Stimulated activated CD4-positive, alpha-beta T cell treated with anti-CD3 and anti-CD28 coated beads, Interleukin-2, amount 100 ng/mL, for 48 hours (primary cell): ENCODE results near the gene TMEM61.
"Not testable (repeated sequence)": the region's sequence is repeated elsewhere in the genome, so short reads cannot be mapped to it uniquely, and the experiment has no call there.

Source experiments
- DNase-seq, 2 donors: peaks; one replicate each; pipeline ENCODE4 v3.0.0-alpha.2; 2020

The TMEM61 gene

GRCh38 chr1:54962612-54963395 is 17.6 kb upstream of the TMEM61 start:
- DNase-seq: no peak

DNA sequence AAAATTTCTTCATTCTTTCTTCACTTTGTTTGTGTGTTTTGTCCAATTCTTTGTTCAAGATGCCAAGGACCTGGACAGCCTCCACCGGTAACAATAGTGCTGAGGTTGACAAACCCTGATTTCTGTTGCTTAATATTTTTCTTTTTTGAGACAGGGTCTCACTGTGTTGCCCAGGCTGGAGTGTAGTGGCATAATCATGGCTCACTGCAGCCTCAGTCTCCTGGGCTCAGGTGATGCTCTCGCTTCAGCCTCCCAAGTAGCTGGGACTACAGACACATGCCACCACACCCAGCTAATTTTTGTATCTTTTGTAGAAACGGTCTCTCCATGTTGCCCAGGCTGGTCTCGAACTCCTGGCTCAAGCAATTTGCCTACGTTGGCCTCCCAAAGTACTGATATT is 16.6 kb upstream of the TMEM61 start:
- DNase-seq: not testable (repeated sequence)

GRCh38 chr1:54965624-54966340 is 14.6 kb upstream of the TMEM61 start:
- DNase-seq: no peak

DNA sequence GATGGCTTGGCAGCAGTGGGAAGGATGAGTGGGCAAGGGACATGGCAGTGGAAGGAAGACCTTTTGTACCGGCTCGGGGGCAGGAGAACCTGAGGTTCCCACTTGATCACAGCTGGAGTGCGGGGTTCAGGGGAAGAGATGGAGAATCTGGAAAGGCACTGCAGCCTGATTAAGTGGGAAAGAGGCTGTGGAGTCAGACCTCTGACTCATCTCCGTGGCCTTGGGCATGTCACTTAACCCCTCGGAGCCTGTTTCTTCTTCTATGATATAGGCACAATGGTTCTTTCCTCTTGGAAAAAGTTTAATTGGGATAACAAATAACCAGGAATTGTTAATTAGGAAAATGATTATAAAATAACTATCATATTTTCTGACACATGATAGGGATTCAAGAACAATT is 13.1 kb upstream of the TMEM61 start:
- no peak for DNase-seq

DNA sequence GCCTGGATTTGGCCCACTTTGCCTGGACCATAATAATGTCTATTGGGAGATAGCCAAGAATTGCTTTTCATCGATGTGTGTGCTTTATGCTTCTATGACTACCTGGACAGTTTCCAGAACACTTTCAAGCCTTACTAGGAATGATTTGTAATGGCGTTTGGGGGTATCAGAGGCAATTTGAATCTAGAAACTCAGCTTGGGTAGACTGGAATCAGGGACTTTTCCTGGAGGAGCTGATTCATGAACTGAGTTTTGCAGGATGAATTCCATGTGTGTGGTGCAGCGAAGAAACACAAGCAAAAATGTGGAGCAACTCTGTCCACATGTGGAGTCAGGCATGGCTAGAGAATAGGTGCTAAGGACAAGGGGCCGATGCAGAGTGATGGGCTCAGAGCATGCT is 11.9 kb upstream of the TMEM61 start:
- no peak for DNase-seq

- DNase-seq: no peak
These were observed 10.5 kb upstream of the TMEM61 start for GRCh38 chr1:54969879-54970278.

DNA sequence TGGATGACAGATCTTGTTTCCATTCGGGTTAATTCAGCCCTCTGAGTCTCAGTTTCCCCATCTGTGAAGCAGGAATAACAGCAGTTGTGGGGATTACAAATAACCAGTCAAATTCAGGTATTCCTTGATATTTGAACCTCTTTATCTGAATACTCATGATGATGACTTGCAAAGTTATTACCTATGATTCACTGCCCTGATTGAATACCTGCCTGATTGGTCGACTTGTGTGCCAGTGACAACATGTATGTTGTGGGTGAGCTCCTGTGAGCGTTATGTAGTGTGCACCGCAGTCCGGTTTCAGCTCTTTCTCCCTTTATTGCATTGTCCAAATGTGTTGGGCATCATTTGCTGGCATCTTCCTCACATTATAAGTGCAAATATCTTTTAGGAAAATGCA is 9.5 kb upstream of the TMEM61 start:
- DNase-seq: no peak

DNA sequence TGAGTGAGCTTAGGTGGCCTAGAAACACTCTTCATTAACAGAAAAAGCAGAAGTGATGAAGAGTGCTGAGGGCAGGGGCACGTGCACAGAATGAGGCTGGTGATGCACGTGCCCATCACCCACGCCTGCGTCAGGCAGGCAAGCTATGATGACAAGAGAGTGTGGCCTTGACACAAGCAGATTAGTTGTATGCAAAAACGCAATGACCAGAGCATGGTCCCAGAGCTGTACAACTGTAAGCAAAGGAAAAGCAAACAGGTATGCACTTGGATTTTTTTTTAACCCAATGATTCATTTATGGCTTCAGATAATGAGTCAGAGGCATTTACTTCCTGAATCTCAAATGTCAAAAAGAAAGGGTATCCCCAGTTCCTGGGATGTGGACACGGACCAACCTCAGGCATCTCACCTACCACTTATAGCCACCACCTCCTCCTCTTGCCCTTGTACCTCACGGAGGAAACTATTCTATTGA is 9.1 kb upstream of the TMEM61 start:
- no peak for DNase-seq

DNA sequence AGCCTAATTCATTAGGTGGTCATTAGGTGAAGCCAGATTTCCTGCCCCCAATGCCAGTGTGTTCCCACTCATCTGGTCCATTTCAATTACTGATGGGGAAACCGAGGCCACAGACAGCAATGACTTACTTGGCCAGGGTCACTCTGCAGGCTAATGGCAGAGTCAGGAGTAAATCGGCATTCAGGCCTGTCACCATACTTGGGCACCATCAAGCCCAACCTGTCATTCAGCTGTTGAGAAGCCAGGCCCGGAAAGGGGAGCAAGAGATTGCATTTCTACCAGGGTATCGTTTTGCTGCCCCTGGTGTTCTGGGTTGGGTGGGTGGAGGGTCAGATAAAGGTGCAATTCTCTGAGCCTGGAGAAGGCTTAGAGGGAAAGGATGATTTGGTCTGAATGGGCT is 8.0 kb upstream of the TMEM61 start:
- no peak for DNase-seq

DNA sequence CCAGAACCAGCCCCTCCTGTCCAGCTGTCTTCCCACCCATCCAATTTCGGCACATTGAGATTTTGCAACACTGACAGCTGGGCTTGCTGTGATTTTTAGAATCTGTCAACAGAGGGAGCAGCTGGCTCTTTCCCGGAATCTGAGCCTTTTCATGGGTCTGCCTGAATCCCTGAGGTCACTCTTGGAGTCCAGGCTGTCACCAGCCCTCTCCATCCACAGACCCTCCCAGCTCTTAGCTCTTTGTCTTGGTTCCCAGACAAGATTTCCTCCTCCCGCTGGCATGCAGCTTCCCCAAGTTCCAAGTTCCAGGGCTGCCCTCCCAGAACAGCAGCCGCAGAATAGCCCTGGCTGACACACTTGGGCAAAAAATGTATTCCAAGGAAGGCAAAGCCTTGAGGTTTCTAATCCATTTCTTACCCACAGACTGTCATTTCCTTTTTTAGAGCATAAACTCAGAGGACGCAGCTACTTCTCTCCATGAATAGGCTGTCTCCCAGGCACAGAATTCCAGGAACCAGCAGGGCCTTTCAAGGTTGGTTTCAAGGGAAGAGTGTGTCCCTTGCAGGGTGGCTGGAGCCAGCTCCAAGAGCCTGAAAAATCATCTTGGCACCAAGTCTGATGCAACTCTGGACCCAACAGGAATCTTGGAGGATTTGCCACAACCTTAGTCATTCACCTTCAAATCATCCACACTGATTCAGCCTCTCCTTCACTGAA is 7.1 kb upstream of the TMEM61 start:
- DNase-seq: no peak

DNA sequence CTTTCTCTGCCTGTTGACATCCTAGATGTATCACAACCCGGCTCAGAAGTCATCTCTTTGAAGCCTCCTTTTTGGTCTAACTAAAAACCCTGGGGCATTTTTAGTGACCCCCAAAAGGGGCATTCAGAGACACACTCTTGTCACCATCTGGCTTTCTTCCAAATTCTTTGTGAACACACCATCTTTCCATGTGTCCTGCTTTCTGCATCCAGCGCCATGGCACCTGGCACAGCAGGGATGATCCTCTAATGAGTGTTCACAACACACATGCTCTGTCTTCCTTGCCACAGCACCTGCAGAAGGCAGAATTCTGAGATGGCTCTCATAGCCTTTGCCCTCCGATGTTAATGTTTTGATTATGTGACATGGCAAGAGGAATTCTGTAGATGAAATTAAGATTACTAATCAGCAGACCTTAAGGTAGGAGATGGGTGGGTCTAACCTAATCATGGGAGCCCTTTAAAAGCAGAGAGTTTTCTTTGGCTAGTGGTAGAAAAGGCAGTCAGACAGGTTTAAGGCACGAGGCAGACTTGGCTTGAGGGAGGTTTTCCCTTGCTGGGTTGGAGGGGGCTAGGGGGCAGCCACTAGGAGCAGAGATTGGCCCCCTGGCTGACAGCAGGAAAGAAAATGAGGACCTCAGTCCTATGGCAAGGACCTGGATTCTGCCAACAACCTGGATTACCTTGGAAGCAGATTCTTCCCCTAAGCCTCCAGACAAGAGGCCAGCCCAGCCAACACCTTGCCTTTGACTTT is 4.9 kb upstream of the TMEM61 start:
- DNase-seq: no peak

- no peak for DNase-seq
These were observed 3.7 kb upstream of the TMEM61 start for GRCh38 chr1:54976747-54977146.

DNA sequence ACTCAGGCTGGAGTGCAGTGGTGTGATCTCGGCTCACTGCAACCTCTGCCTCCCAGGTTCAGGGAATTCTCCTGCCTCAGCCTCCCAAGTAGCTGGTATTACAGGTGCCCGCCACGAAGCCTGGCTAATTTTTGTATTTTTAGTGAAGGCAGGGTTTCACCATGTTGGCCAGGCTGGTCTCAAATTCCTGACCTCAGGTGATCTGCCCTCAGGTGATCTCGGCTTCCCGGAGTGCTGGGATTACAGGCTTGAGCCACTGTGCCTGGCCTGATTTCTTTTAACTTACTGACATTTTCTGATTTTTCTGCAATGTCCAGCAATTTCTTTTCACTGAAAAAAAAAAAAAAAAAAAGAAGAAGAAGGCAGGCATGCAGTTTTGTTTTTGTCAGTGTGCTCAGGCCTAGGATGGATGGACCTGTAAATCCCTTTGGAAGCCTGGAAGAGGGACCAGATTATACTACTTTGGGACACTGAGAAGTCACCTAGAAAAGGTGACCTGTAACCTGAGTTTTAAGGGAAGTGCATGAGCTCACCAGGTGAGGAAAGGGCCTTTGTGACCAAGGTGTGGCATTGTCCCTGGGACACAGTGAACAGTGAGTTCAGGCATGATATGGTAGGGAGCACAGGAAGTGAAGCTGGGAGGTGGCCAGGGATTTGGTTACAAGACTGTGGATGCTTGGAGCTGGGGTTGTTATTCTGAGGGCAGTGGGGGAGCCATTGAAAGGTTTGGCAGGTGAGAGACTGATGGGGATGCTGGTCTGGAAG is 2.7 kb upstream of the TMEM61 start:
- DNase-seq: no peak

- DNase-seq: no peak
These were observed 1.7 kb upstream of the TMEM61 start for GRCh38 chr1:54978528-54979326.

DNA sequence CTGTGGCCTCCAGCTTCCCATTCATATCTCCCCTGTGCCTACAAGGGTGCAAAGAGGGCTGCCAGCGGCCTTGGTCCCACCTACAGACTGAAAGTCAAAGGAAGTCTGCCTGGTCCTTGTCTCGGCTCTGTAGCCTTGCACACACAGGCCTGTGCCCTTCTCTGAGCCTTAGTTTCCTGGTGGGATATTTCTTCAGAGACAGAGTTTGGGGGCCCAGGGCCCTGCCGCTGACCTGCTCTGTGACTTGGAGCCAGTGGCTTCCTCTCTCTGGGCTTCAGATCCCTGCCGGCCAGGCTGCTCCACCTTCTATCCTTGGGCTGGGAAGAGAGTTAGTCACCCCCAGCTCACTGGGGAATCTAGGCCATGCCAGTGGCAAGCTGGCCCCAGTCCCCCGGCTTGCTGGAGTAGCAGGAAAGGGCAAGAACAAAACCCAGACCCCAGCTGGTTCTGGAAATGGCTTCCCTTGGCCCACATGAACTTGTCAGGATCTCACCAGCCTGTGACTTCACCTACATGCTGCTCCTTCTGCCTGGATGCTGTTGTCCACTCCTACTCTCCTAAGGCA is 1.0 kb upstream of the TMEM61 start:
- DNase-seq: no peak

GRCh38 chr1:54980046-54980527 is 341 bp upstream of the TMEM61 start:
- DNase-seq: no peak

DNA sequence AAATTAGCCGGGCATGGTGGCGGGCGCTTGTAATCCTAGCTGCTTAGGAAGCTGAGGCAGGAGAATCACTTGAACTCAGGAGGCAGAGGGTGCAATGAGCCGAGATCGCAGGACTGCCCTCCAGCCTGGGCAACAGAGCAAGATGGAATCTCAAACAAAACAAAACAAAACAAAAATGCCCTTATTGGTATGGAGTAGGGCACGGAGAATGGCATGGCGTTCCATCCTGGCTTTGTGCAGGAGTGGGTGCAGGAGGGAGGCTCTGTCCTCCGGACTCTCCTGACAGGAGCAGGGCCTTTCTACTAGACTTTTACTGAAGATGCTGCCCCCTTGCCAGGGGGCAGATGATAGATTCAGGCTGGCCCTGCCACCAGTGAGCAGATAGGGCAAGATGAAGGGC is 1.0 kb downstream of the TMEM61 start:
- DNase-seq: no peak

DNA sequence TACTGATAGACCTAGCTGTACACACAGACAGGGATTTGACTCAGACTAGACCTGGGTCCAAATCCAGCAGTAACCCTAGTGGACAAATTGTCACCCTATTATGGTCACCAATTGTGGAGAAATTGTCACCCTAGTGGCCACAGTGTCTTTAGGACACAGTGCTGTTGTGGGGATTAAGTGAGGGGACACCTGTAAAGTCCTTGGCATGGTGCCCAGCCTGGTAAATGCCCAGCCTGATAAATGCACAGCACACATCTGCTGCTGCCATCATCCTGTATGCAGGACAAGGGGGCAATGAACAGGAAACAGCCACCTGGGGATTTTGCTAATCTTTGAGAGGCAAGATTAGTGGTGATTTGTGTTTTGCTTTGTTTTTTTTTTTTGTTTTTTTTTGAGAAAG is 2.3 kb downstream of the TMEM61 start:
- DNase-seq: no peak

GRCh38 chr1:54984131-54984842 is 3.9 kb downstream of the TMEM61 start:
- DNase-seq: no peak

DNA sequence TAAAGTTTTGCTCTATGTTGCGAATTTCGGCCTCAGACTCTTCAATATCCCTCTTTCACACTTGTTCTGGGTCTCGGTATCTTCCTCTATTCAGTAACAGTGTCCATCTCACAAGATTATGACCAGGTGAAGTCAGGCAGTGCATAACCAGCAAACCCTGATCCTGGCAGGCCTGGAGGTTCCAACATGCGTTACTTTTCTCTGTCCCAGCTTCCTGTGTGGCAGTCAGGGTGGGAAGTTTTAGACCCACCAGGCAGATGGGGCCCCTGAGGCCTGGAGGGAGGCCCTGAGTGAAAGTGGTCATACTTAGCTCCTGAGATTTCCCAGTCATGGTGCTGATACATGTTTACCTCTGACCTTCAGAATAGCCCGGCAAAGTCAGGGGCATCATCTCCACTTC is 5.1 kb downstream of the TMEM61 start:
- no peak for DNase-seq
